GM12878 (cell line): ENCODE measurements around the gene TGFB2.

Source experiments
- CBFB ChIP-seq: IDR thresholded peaks from 2 replicates; pipeline ENCODE4 v1.6.1; 2016; ENCODE audit warnings: antibody characterized with exemption, low read depth
- CBX3 ChIP-seq: fragments of 200-600 bp; sonication (generic); IDR thresholded peaks from 2 replicates; pipeline ENCODE4 v1.6.1; 2016; ENCODE audit warnings: low read depth, borderline replicate concordance
- CTCF ChIP-seq, 3 experiments: IDR thresholded peaks in 2 of 3; conservative IDR thresholded peaks in 1 of 3; 2 replicates each; pipeline ENCODE4 v1.5.1; 2011; ENCODE audit warnings: low read depth in 3 of 3, low read length in 3 of 3, mild to moderate bottlenecking in 3 of 3, control low read depth in 2 of 3, moderate library complexity in 2 of 3, inconsistent platforms in 1 of 3, mixed read lengths in 1 of 3; ENCODE audit not compliant: control insufficient read depth in 2 of 3, insufficient read depth in 1 of 3; ENCODE audit errors: extremely low read depth in 1 of 3
- EP300 ChIP-seq, 2 experiments: fragments of 150-350 bp in 1 of 2; IDR thresholded peaks; 2 replicates each; pipeline ENCODE4 v1.6.1; 2011 to 2012; ENCODE audit warnings: low read depth in 2 of 2, low read length in 2 of 2, borderline replicate concordance in 1 of 2, improper control_type of control experiment in 1 of 2, inconsistent platforms in 1 of 2; ENCODE audit not compliant: control insufficient read depth in 1 of 2
- GABPA ChIP-seq: IDR thresholded peaks from 2 replicates; pipeline ENCODE4 v1.6.1; 2014; ENCODE audit warnings: antibody characterized with exemption, low read depth, mild to moderate bottlenecking, inconsistent platforms
- MLLT1 ChIP-seq: fragments of 450-650 bp; IDR thresholded peaks from 2 replicates; pipeline ENCODE4 v1.6.1; 2016; ENCODE audit warnings: mild to moderate bottlenecking
- NFYB ChIP-seq: IDR thresholded peaks from 2 replicates; pipeline ENCODE4 v1.6.1; 2011; ENCODE audit warnings: low read depth, mild to moderate bottlenecking, low read length, improper control_type of control experiment, moderate library complexity; ENCODE audit not compliant: insufficient read depth
- RBBP5 ChIP-seq: fragments of 200-600 bp; sonication (generic); conservative IDR thresholded peaks from 2 replicates; pipeline ENCODE4 v1.6.1; 2016
- RCOR1 ChIP-seq: conservative IDR thresholded peaks from 2 replicates; pipeline ENCODE4 v1.6.1; 2012; ENCODE audit warnings: low read depth, low read length, improper control_type of control experiment
- SMC3 ChIP-seq: IDR thresholded peaks from 2 replicates; pipeline ENCODE4 v1.6.1; 2011; ENCODE audit warnings: low read length, improper control_type of control experiment, borderline replicate concordance
- SRF ChIP-seq, 2 experiments: IDR thresholded peaks; 2 replicates each; pipeline ENCODE4 v1.6.1; 2011; ENCODE audit warnings: low read depth in 2 of 2, low read length in 2 of 2, mild to moderate bottlenecking in 1 of 2, moderate library complexity in 1 of 2
- TCF12 ChIP-seq: IDR thresholded peaks from 2 replicates; pipeline ENCODE4 v1.6.1; 2011; ENCODE audit warnings: low read depth, mild to moderate bottlenecking, low read length
- TF ChIP-seq, protein P1 (sequence below): IDR thresholded peaks from 2 replicates; pipeline ENCODE4 v1.6.1; 2011; ENCODE audit warnings: borderline replicate concordance, low read depth, mild to moderate bottlenecking, moderate library complexity, mixed read lengths, low read length; ENCODE audit not compliant: insufficient read depth; ENCODE audit errors: extremely low read length
- TF ChIP-seq, protein P2 (sequence below): IDR thresholded peaks from 2 replicates; pipeline ENCODE4 v1.6.1; 2011; ENCODE audit warnings: low read depth, low read length, improper control_type of control experiment, borderline replicate concordance

DNA sequence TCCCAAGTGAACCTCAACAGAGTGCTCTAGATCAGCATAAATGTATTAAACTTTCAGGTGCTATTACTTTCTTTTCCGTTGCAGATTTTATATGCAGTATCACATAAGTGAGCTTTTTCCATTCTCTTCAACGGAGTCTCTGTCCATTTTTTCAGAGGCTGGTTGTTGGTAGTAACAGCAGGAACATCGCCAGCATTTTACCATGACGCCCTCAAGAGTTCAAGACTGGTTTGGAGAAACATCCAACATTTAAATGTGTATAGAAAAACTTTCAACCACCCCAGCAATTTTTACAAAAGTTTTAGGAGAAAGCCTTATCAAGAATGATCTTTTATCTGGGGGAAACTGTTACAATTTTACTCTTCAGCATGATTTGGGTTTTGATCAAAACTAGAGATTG lies 117.0 kb downstream of the TGFB2 start:
- TF ChIP-seq TCF12 (no peak), CTCF (IDR thresholded peaks at IDR 0.05 in 2 of 3, conservative IDR thresholded peaks at IDR 0.05 in 1 of 3; ENCODE audit: control insufficient read depth in 2 of 3, extremely low read depth in 1 of 3, insufficient read depth in 1 of 3, low read depth in 3 of 3, low read length in 3 of 3) (no peak), GABPA (no peak), RBBP5 (no peak), MLLT1 (no peak), CBFB (no peak), CBX3 (no peak), NFYB (no peak), SMC3 (no peak), EP300 (IDR thresholded peaks at IDR 0.05; ENCODE audit: borderline replicate concordance in 1 of 2, control insufficient read depth in 1 of 2, low read depth in 2 of 2, low read length in 2 of 2) (no peak), RCOR1 (no peak), SRF (IDR thresholded peaks at IDR 0.05; ENCODE audit: low read depth in 2 of 2, low read length in 2 of 2) (no peak)
- TF ChIP-seq, protein P1, sequence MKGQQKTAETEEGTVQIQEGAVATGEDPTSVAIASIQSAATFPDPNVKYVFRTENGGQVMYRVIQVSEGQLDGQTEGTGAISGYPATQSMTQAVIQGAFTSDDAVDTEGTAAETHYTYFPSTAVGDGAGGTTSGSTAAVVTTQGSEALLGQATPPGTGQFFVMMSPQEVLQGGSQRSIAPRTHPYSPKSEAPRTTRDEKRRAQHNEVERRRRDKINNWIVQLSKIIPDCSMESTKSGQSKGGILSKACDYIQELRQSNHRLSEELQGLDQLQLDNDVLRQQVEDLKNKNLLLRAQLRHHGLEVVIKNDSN, result no peak
- TF ChIP-seq, protein P2, sequence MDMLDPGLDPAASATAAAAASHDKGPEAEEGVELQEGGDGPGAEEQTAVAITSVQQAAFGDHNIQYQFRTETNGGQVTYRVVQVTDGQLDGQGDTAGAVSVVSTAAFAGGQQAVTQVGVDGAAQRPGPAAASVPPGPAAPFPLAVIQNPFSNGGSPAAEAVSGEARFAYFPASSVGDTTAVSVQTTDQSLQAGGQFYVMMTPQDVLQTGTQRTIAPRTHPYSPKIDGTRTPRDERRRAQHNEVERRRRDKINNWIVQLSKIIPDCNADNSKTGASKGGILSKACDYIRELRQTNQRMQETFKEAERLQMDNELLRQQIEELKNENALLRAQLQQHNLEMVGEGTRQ, result no peak
